Measurements from ENCODE around the gene KBTBD7. TPM values are rescaled to one million over a fixed set of nuclear protein-coding genes. Genes with fewer than 3 reads are reported as not detected.

KBTBD7 gene
- total RNA-seq, 1 donor from 2014 or later: 10.6 TPM

GRCh38 chr13:41206467-41206866 is 12.1 kb upstream of the KBTBD7 start:
- Mint-ChIP-seq H3K4me1 (ENCODE audit: low read depth) (no peaks in the 10 kb centered on the region), H3K27ac (ENCODE audit: unreplicated experiment) (no peak overlapping the region), H3K4me3 (ENCODE audit: unreplicated experiment) (no peak overlapping the region), H3K9me3 (ENCODE audit: low read depth) (peaks cover 37% of the 10 kb centered on the region), H3K36me3 (ENCODE audit: low read depth) (peaks cover 8% of the 10 kb centered on the region), H3K27me3 (ENCODE audit: low read depth) (no peaks in the 10 kb centered on the region)
- DNase-seq (ENCODE audit: low spot score): no peak
- TF ChIP-seq CTCF (IDR thresholded peaks at IDR 0.05): no peak

- peaks cover 2% of the 10 kb centered on the region for H3K36me3 Mint-ChIP-seq (ENCODE audit: low read depth)
- no peak for TF ChIP-seq CTCF (IDR thresholded peaks at IDR 0.05)
- no peak overlapping the region for H3K4me3 Mint-ChIP-seq (ENCODE audit: unreplicated experiment)
- H3K4me1 Mint-ChIP-seq (ENCODE audit: low read depth): no peaks in the 10 kb centered on the region
- no peak for DNase-seq (ENCODE audit: low spot score)
- H3K9me3 Mint-ChIP-seq (ENCODE audit: low read depth): peaks cover 18% of the 10 kb centered on the region
- H3K27ac Mint-ChIP-seq (ENCODE audit: unreplicated experiment): no peak overlapping the region
- H3K27me3 Mint-ChIP-seq (ENCODE audit: low read depth): no peaks in the 10 kb centered on the region
Measured at GRCh38 chr13:41203810-41204209, 9.4 kb upstream of the KBTBD7 start.

GRCh38 chr13:41200126-41200525 is 5.8 kb upstream of the KBTBD7 start:
- H3K27ac Mint-ChIP-seq (ENCODE audit: unreplicated experiment): no peak overlapping the region
- H3K4me1 Mint-ChIP-seq (ENCODE audit: low read depth): no peaks in the 10 kb centered on the region
- no peaks in the 10 kb centered on the region for H3K27me3 Mint-ChIP-seq (ENCODE audit: low read depth)
- H3K4me3 Mint-ChIP-seq (ENCODE audit: unreplicated experiment): no peak overlapping the region
- DNase-seq (ENCODE audit: low spot score): no peak
- no peak for TF ChIP-seq CTCF (IDR thresholded peaks at IDR 0.05)
- no peaks in the 10 kb centered on the region for H3K36me3 Mint-ChIP-seq (ENCODE audit: low read depth)
- H3K9me3 Mint-ChIP-seq (ENCODE audit: low read depth): no peaks in the 10 kb centered on the region

- H3K27me3 Mint-ChIP-seq (ENCODE audit: low read depth): no peaks in the 10 kb centered on the region
- no peak overlapping the region for H3K4me3 Mint-ChIP-seq (ENCODE audit: unreplicated experiment)
- H3K27ac Mint-ChIP-seq (ENCODE audit: unreplicated experiment): no peak overlapping the region
- DNase-seq (ENCODE audit: low spot score): no peak
- H3K4me1 Mint-ChIP-seq (ENCODE audit: low read depth): peaks cover 2% of the 10 kb centered on the region
- no peaks in the 10 kb centered on the region for H3K36me3 Mint-ChIP-seq (ENCODE audit: low read depth)
- H3K9me3 Mint-ChIP-seq (ENCODE audit: low read depth): no peaks in the 10 kb centered on the region
- no peak for TF ChIP-seq CTCF (IDR thresholded peaks at IDR 0.05)
Measured at GRCh38 chr13:41199526-41199925, 5.2 kb upstream of the KBTBD7 start.

GRCh38 chr13:41199079-41199478 is 4.7 kb upstream of the KBTBD7 start:
- Mint-ChIP-seq H3K27ac (ENCODE audit: unreplicated experiment) (no peak overlapping the region), H3K4me3 (ENCODE audit: unreplicated experiment) (no peak overlapping the region), H3K4me1 (ENCODE audit: low read depth) (peaks cover 4% of the 10 kb centered on the region), H3K9me3 (ENCODE audit: low read depth) (no peaks in the 10 kb centered on the region), H3K27me3 (ENCODE audit: low read depth) (no peaks in the 10 kb centered on the region), H3K36me3 (ENCODE audit: low read depth) (peaks cover 1% of the 10 kb centered on the region)
- no peak for DNase-seq (ENCODE audit: low spot score)
- TF ChIP-seq CTCF (IDR thresholded peaks at IDR 0.05): no peak

All from chondrocyte (in vitro differentiated cells).